ENCODE results near the gene NFIX. TPM values are rescaled to one million over a fixed set of nuclear protein-coding genes. Genes with fewer than 3 reads are reported as not detected.

Gene NFIX
- total and polyA plus RNA-seq, 2 of the 13 experiments (the other 11 are each of a cell fraction or from before 2014, with no cell fraction given): 3.4 to 5.4 TPM

DNA sequence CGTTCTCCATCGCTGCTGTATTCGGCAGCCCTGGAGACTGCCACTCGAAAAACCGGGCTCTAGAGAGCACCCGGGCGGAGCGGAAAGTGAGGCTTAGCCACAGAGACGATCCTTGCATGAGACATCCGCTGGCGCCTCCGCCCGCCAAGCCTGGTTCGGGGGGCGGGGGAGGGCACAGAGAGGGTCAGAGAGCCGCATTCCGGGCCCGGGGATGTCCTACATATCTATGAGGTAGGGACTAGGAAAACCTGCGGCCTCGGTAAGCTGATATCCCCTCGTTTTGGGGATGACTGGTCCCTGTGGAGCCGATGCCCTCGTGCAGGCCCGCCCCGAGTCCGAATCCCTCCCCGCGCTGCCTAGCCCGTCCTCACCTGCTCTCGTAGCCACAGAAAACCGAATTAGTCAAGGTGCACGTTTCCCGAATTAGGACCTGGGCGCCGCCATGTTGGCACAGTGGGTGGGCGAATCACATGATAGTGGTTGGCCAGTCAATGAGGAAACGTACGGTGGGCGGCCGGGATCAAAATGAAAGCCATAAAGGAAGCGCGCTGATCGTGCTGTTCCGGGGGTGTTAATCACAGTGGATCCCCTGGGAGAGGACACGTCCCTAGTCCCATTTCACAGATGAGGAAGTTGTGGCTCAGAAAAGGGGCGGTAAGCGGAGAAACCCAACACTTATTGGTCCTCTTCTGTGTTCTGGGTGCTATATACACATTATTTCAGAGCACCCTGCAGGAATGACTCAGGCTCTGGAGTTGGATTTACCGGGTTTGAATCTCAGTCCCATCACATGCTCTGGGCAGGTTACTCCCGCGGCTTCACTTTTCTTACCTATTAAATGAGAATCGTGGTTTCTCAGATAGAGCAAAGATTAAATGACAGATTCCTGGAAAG lies 121.3 kb downstream of the NFIX start, which contains the start of gene TRMT1 (continued):
- no peak; the same call in 1 of the 2 replicates for TF ChIP-seq TSC22D2 (CRISPR knock-in tag; IDR thresholded peaks at IDR 0.05; ENCODE audit: borderline replicate concordance)
- TF ChIP-seq ZNF253 (CRISPR knock-in tag; IDR thresholded peaks at IDR 0.05; ENCODE audit: borderline replicate concordance): no peak
- no peak; the same call in 1 of the 2 replicates for TF ChIP-seq HOXD1 (CRISPR knock-in tag; IDR thresholded peaks at IDR 0.05)
- TF ChIP-seq HNRNPLL (IDR thresholded peaks at IDR 0.05; ENCODE audit: low read depth, low read length, poor library complexity, severe bottlenecking): no peak
- no peak; the same call in 1 of the 2 replicates for TF ChIP-seq WIZ (CRISPR knock-in tag; IDR thresholded peaks at IDR 0.05)
- 0 out of 2 replicates have a peak, but pooled peaks have one; percentile 49 for TF ChIP-seq ZNF205 (CRISPR knock-in tag; IDR thresholded peaks at IDR 0.05)
- TF ChIP-seq TOE1 (CRISPR knock-in tag; IDR thresholded peaks at IDR 0.05): no peak
- TF ChIP-seq NCOR1 (IDR thresholded peaks at IDR 0.05; ENCODE audit: borderline replicate concordance, low read length): peak; percentile 39; the same call in 1 of the 2 replicates
- no peak for TF ChIP-seq ZNF572 (CRISPR knock-in tag; IDR thresholded peaks at IDR 0.05)
- TF ChIP-seq YEATS4 (CRISPR knock-in tag; IDR thresholded peaks at IDR 0.05; ENCODE audit: borderline replicate concordance): peak; percentile 90
- TF ChIP-seq ZNF570 (CRISPR knock-in tag; IDR thresholded peaks at IDR 0.05; ENCODE audit: borderline replicate concordance): no peak
- TF ChIP-seq JUN (CRISPR knock-in tag; IDR thresholded peaks at IDR 0.05): no peak
- no peak for TF ChIP-seq MEIS2 (CRISPR knock-in tag; IDR thresholded peaks at IDR 0.05)
- TF ChIP-seq ZFAT (CRISPR knock-in tag; conservative IDR thresholded peaks at IDR 0.05): no peak
- TF ChIP-seq RNF219 (CRISPR knock-in tag; IDR thresholded peaks at IDR 0.05): no peak
- no peak for TF ChIP-seq NCOA2 (CRISPR knock-in tag; IDR thresholded peaks at IDR 0.05)
- TF ChIP-seq RBFOX2 (IDR thresholded peaks at IDR 0.05; ENCODE audit: low read depth, low read length): peak; percentile 53
- TF ChIP-seq, protein P1, sequence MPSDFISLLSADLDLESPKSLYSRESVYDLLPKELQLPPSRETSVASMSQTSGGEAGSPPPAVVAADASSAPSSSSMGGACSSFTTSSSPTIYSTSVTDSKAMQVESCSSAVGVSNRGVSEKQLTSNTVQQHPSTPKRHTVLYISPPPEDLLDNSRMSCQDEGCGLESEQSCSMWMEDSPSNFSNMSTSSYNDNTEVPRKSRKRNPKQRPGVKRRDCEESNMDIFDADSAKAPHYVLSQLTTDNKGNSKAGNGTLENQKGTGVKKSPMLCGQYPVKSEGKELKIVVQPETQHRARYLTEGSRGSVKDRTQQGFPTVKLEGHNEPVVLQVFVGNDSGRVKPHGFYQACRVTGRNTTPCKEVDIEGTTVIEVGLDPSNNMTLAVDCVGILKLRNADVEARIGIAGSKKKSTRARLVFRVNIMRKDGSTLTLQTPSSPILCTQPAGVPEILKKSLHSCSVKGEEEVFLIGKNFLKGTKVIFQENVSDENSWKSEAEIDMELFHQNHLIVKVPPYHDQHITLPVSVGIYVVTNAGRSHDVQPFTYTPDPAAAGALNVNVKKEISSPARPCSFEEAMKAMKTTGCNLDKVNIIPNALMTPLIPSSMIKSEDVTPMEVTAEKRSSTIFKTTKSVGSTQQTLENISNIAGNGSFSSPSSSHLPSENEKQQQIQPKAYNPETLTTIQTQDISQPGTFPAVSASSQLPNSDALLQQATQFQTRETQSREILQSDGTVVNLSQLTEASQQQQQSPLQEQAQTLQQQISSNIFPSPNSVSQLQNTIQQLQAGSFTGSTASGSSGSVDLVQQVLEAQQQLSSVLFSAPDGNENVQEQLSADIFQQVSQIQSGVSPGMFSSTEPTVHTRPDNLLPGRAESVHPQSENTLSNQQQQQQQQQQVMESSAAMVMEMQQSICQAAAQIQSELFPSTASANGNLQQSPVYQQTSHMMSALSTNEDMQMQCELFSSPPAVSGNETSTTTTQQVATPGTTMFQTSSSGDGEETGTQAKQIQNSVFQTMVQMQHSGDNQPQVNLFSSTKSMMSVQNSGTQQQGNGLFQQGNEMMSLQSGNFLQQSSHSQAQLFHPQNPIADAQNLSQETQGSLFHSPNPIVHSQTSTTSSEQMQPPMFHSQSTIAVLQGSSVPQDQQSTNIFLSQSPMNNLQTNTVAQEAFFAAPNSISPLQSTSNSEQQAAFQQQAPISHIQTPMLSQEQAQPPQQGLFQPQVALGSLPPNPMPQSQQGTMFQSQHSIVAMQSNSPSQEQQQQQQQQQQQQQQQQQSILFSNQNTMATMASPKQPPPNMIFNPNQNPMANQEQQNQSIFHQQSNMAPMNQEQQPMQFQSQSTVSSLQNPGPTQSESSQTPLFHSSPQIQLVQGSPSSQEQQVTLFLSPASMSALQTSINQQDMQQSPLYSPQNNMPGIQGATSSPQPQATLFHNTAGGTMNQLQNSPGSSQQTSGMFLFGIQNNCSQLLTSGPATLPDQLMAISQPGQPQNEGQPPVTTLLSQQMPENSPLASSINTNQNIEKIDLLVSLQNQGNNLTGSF (CRISPR knock-in tag; IDR thresholded peaks at IDR 0.05): no peak
- no peak; the same call in 1 of the 2 replicates for TF ChIP-seq RXRB (CRISPR knock-in tag; IDR thresholded peaks at IDR 0.05; ENCODE audit: borderline replicate concordance)
- 0 out of 2 replicates have a peak, but pooled peaks have one; percentile 35 for TF ChIP-seq ZNF317 (CRISPR knock-in tag; IDR thresholded peaks at IDR 0.05)
- no peak for TF ChIP-seq FOXP1 (IDR thresholded peaks at IDR 0.05)
- no peak for TF ChIP-seq FOXP1 (CRISPR knock-in tag; IDR thresholded peaks at IDR 0.05)
- no peak for TF ChIP-seq MEIS1 (CRISPR knock-in tag; IDR thresholded peaks at IDR 0.05; ENCODE audit: borderline replicate concordance)
- TF ChIP-seq CBFB (CRISPR knock-in tag; IDR thresholded peaks at IDR 0.05): peak; percentile 80
